CD14-positive monocyte (primary cell): Measurements from ENCODE around the gene MTTP. TPM values are rescaled to one million over a fixed set of nuclear protein-coding genes. Genes with fewer than 3 reads are reported as not detected.

ENCODE experiments used
- DNase-seq, 3 donors: peaks; one replicate each; pipeline ENCODE4 v3.0.0-alpha.2; 2011 to 2022
- H2AFZ ChIP-seq: 2 replicates; pipeline ENCODE4 v1.6.0; 2012; ENCODE audit warnings: mild to moderate bottlenecking, low read depth, low read length, inconsistent platforms; ENCODE audit not compliant: insufficient read depth, poor library complexity, severe bottlenecking
- H3K27ac ChIP-seq, 2 donors: 1 replicate in 1 of 2; 2 replicates in 1 of 2; pipeline ENCODE4 v1.5.1; 2012 to 2013; ENCODE audit warnings: low read length in 2 of 2, control low read depth in 1 of 2, inconsistent platforms in 1 of 2, low read depth in 1 of 2, mild to moderate bottlenecking in 1 of 2
- H3K27me3 ChIP-seq, 2 donors: one replicate each; pipeline versions ENCODE4 v1.6.0 to v1.6.1; 2011 to 2013; ENCODE audit warnings: low read length in 2 of 2; ENCODE audit not compliant: control insufficient read depth in 2 of 2, insufficient read depth in 2 of 2
- H3K36me3 ChIP-seq, 2 donors: replicated peaks in 1 of 2; 1 replicate in 1 of 2; 2 replicates in 1 of 2; pipeline versions ENCODE4 v1.5.1 to v1.6.1; 2012 to 2013; ENCODE audit warnings: low read length in 2 of 2, control low read depth in 1 of 2, inconsistent platforms in 1 of 2, mild to moderate bottlenecking in 1 of 2; ENCODE audit not compliant: insufficient read depth in 2 of 2, control insufficient read depth in 1 of 2
- H3K4me1 ChIP-seq, 2 donors: 1 replicate in 1 of 2; 2 replicates in 1 of 2; pipeline versions ENCODE4 v1.5.1 to v1.6.1; 2012 to 2013; ENCODE audit warnings: low read length in 2 of 2, control low read depth in 1 of 2, inconsistent platforms in 1 of 2, mild to moderate bottlenecking in 1 of 2, moderate library complexity in 1 of 2; ENCODE audit not compliant: insufficient read depth in 2 of 2, control insufficient read depth in 1 of 2
- H3K4me2 ChIP-seq: replicated peaks from 2 replicates; pipeline ENCODE3; 2012; ENCODE audit warnings: low read length, moderate library complexity, mild to moderate bottlenecking; ENCODE audit not compliant: poor library complexity, severe bottlenecking; ENCODE audit errors: extremely low read depth
- H3K4me3 ChIP-seq, 3 experiments: fragments of 200-600 bp in 1 of 3; sonication (generic) in 1 of 3; replicated peaks in 1 of 3; 1 replicate in 2 of 3; 2 replicates in 1 of 3; pipeline ENCODE4 v1.5.1; 2011 to 2013; ENCODE audit warnings: low read length in 3 of 3, mild to moderate bottlenecking in 3 of 3, control low read depth in 2 of 3, low read depth in 2 of 3, inconsistent platforms in 1 of 3, moderate library complexity in 1 of 3
- H3K79me2 ChIP-seq: 2 replicates; pipeline ENCODE4 v1.6.0; 2012; ENCODE audit warnings: mild to moderate bottlenecking, control low read depth, inconsistent platforms, low read length, moderate library complexity; ENCODE audit not compliant: insufficient read depth
- H3K9ac ChIP-seq: 2 replicates; pipeline ENCODE4 v1.6.0; 2017; ENCODE audit warnings: low read length, mild to moderate bottlenecking; ENCODE audit not compliant: insufficient read depth, poor library complexity, severe bottlenecking
- H3K9me3 ChIP-seq, 2 donors: replicated peaks in 1 of 2; 1 replicate in 1 of 2; 2 replicates in 1 of 2; pipeline versions ENCODE4 v1.5.1 to v1.6.1; 2012 to 2013; ENCODE audit warnings: low read length in 2 of 2, control low read depth in 1 of 2; ENCODE audit not compliant: control insufficient read depth in 1 of 2, insufficient read depth in 1 of 2
- H4K20me1 ChIP-seq: 2 replicates; pipeline ENCODE4 v1.6.0; 2012; ENCODE audit warnings: mild to moderate bottlenecking, low read length, control low read depth, moderate library complexity; ENCODE audit not compliant: insufficient read depth
- H3K27ac Mint-ChIP-seq, 7 donors: one replicate each; pipeline ENCODE4 v1.8.0; 2020; ENCODE audit warnings: mild to moderate bottlenecking in 7 of 7, mixed read lengths in 7 of 7, moderate library complexity in 6 of 7, inconsistent platforms in 2 of 7
- H3K27me3 Mint-ChIP-seq, 3 donors: one replicate each; pipeline ENCODE4 v1.8.0; 2021 to 2022; ENCODE audit warnings: low read depth in 3 of 3, mild to moderate bottlenecking in 3 of 3, mixed read lengths in 3 of 3, moderate library complexity in 3 of 3, inconsistent platforms in 1 of 3
- H3K36me3 Mint-ChIP-seq, 2 donors: one replicate each; pipeline ENCODE4 v1.8.0; 2020; ENCODE audit warnings: mixed read lengths in 2 of 2, inconsistent platforms in 1 of 2, mild to moderate bottlenecking in 1 of 2
- H3K4me1 Mint-ChIP-seq: one replicate; pipeline ENCODE4 v1.8.0; 2020; ENCODE audit warnings: mild to moderate bottlenecking, mixed read lengths
- H3K4me3 Mint-ChIP-seq, 2 donors: one replicate each; pipeline ENCODE4 v1.8.0; 2020; ENCODE audit warnings: mild to moderate bottlenecking in 2 of 2, mixed read lengths in 2 of 2, moderate library complexity in 1 of 2
- H3K9me3 Mint-ChIP-seq, 7 donors: one replicate each; pipeline ENCODE4 v1.8.0; 2020 to 2022; ENCODE audit warnings: mixed read lengths in 7 of 7, mild to moderate bottlenecking in 6 of 7, moderate library complexity in 6 of 7, inconsistent platforms in 2 of 7
- CTCF ChIP-seq: fragments of 200-600 bp; IDR thresholded peaks from one replicate; pipeline ENCODE4 v1.8.0; 2022; ENCODE audit warnings: antibody characterized with exemption, mild to moderate bottlenecking
- WGBS: methylation state at CpG from one replicate; pipeline ENCODE4 v1.1.5; 2013; ENCODE audit warnings: missing lambda C conversion rate; ENCODE audit not compliant: insufficient coverage; 5-methylcytosine and 5-hydroxymethylcytosine counted together
- intact Hi-C, 2 donors: fragments of 100-400 bp; cut with micrococcal nuclease; formaldehyde crosslinking; loops; one replicate each; pipeline versions ENCODE4 v1.15.0 to v1.15.1; 2023
- polyA plus RNA-seq, 3 donors: library from polyadenylated mRNA; depleted of rRNA in 1 of 3; unstranded in 2 of 3; stranded (reverse) in 1 of 3; fragments of 300-500 nt in 2 of 3; fragments of >200 nt in 1 of 3; fragmentation: Illumina TruSeq in 2 of 3; gene quantifications; 1 replicate in 2 of 3; 2 replicates in 1 of 3; pipeline ENCODE4 v1.2.3, GENCODE V29; 2012 to 2021

MTTP gene
- polyA plus RNA-seq, 3 donors: not detected

GRCh38 chr4:99608417-99608816, 33.8 kb downstream of the MTTP start:
- DNase-seq: no peak
- WGBS: no CpG with 5 or more reads among the region's 5 CpGs
- intact Hi-C loops: no loop called here
- Histone ChIP-seq H3K9ac (no peak overlapping the region), H3K27ac (no peak overlapping the region), H2AFZ (no peak overlapping the region), H3K4me2 (no peak overlapping the region), H3K36me3 (no peaks in the 10 kb centered on the region), H3K4me1 (no peaks in the 10 kb centered on the region), H3K4me3 (no peak overlapping the region), H3K9me3 (no peaks in the 10 kb centered on the region), H4K20me1 (no peaks in the 10 kb centered on the region), H3K27me3 (no peaks in the 10 kb centered on the region), H3K79me2 (no peaks in the 10 kb centered on the region)
- no peaks in the 10 kb centered on the region for H3K36me3 Mint-ChIP-seq
- H3K4me3 Mint-ChIP-seq: no peak overlapping the region
- H3K9me3 Mint-ChIP-seq: peaks cover 0 to 7% (median 0%) of the 10 kb centered on the region in 7 donors
- TF ChIP-seq CTCF: no peak
- H3K27me3 Mint-ChIP-seq: peaks cover 0 to 4% (median 3%) of the 10 kb centered on the region in 3 donors
- H3K27ac Mint-ChIP-seq: no peak overlapping the region
- no peaks in the 10 kb centered on the region for H3K4me1 Mint-ChIP-seq

- Mint-ChIP-seq H3K36me3 (no peaks in the 10 kb centered on the region), H3K27ac (no peak overlapping the region), H3K9me3 (peaks cover 0 to 7% (median 0%) of the 10 kb centered on the region in 7 donors), H3K4me1 (no peaks in the 10 kb centered on the region), H3K27me3 (peaks cover 0 to 2% (median 1%) of the 10 kb centered on the region in 3 donors), H3K4me3 (no peak overlapping the region)
- Histone ChIP-seq H3K79me2 (no peaks in the 10 kb centered on the region), H4K20me1 (no peaks in the 10 kb centered on the region), H3K4me1 (no peaks in the 10 kb centered on the region), H3K36me3 (no peaks in the 10 kb centered on the region), H3K27ac (no peak overlapping the region), H3K27me3 (no peaks in the 10 kb centered on the region), H3K9me3 (no peaks in the 10 kb centered on the region), H3K9ac (no peak overlapping the region), H3K4me2 (no peak overlapping the region), H2AFZ (no peak overlapping the region), H3K4me3 (no peak overlapping the region)
- 82% methylated on average over 2 of the region's 5 CpGs for WGBS
- intact Hi-C loops: no loop called here
- no peak for TF ChIP-seq CTCF
- DNase-seq: no peak
These were observed 36.1 kb downstream of the MTTP start for GRCh38 chr4:99610605-99611175.
